Uterus (tissue), 2 donors: ENCODE measurements around the gene RAD51B.

Experiments
- POLR2A ChIP-seq, 2 donors: fragments of 450-650 bp; IDR thresholded peaks; one replicate each; pipeline ENCODE4 v1.6.1; 2016; ENCODE audit warnings: antibody characterized with exemption in 2 of 2, mild to moderate bottlenecking in 1 of 2, moderate library complexity in 1 of 2
- TF ChIP-seq, protein P1 (sequence below), 4 experiments: fragments of 200-600 bp in 2 of 4; fragments of 450-650 bp in 2 of 4; sonication (generic) in 2 of 4; IDR thresholded peaks; one replicate each; pipeline ENCODE4 v1.5.1; 2016 to 2019; ENCODE audit warnings: antibody characterized with exemption in 4 of 4, mild to moderate bottlenecking in 2 of 4, moderate library complexity in 1 of 4

GRCh38 chr14:68772761-68773381, 953.3 kb downstream of the RAD51B start:
- TF ChIP-seq POLR2A (IDR thresholded peaks at IDR 0.05) = no peak
- TF ChIP-seq, protein P1, sequence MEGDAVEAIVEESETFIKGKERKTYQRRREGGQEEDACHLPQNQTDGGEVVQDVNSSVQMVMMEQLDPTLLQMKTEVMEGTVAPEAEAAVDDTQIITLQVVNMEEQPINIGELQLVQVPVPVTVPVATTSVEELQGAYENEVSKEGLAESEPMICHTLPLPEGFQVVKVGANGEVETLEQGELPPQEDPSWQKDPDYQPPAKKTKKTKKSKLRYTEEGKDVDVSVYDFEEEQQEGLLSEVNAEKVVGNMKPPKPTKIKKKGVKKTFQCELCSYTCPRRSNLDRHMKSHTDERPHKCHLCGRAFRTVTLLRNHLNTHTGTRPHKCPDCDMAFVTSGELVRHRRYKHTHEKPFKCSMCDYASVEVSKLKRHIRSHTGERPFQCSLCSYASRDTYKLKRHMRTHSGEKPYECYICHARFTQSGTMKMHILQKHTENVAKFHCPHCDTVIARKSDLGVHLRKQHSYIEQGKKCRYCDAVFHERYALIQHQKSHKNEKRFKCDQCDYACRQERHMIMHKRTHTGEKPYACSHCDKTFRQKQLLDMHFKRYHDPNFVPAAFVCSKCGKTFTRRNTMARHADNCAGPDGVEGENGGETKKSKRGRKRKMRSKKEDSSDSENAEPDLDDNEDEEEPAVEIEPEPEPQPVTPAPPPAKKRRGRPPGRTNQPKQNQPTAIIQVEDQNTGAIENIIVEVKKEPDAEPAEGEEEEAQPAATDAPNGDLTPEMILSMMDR (IDR thresholded peaks at IDR 0.05) = no peak
